GM21786 (cell line): ENCODE measurements around the gene PDK4.

ENCODE experiments used
- ATAC-seq: cut with Tn5 transposase; IDR thresholded peaks from one replicate; pipeline ENCODE4 v1.9.1; 2021; ENCODE audit not compliant: unreplicated experiment

Gene PDK4

GRCh38 chr7:95596198-95597063 is at the start of gene PDK4:
TSS of gene PDK4 (minus strand) at chr7:95596516. CDS start at chr7:95596293, 223 bp downstream.
- no peak for ATAC-seq

DNA sequence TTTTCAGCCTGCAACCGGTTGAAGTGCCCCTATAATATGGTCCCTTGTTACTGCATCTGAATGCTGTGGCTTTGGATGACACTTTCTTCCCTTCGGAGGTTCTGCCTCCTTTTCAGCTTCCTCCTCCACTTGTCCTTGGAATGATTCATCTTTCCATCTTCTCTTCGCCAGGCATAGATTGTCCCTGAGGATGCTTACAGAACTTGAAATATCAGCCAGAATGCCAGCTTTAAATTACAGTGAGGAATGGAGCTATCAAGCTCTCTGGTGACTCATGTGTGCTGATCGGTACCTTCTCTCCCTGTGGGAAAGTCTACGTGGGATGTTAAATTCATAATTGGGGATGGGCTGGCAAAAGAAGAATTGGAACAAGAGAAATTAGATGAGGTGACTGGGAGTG is 45.9 kb upstream of the PDK4 start:
- ATAC-seq: no peak

- no peak for ATAC-seq
These were observed 40.0 kb upstream of the PDK4 start for GRCh38 chr7:95636140-95636940.

DNA sequence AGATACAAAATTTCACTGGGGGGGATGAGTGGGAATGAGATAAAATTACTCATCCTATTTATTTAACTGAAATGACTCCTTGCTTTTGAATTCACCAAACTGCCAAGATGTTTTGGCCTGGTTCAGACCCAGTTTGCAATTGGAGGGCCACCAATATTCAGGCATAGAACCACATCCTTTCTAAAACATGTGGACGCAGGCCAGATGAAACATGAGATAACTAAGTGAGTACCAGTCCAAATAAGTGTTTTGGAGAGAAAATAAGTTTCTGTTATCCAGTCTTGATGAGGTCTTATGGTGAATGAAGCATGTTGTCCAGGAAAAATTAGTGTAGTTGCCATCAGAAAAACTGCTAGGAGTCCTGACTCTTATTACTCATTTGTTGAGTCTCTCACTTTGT is 36.3 kb upstream of the PDK4 start:
- no peak for ATAC-seq

DNA sequence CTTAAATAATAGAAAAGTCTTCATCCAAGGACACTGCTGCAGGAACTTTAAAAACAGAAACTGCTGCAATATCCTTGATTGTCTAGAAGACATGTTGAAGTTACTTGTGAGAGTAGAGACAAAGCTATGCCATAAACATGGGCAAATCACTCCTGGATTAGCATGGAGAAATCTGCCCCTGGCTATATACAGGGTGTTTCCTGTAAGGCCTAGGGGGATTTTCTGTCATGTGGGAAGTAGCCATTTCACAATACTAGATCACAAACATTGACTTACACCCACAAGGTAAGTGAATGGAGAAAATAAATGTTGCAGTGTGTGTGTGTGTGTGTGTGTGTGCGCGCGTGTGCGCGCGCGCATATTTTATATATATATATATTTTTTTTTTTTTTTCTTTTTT is 35.2 kb upstream of the PDK4 start:
- ATAC-seq: no peak

GRCh38 chr7:95630702-95631458 is 34.6 kb upstream of the PDK4 start:
- no peak for ATAC-seq

- no peak for ATAC-seq
These were observed 32.6 kb upstream of the PDK4 start for GRCh38 chr7:95628831-95629439.

DNA sequence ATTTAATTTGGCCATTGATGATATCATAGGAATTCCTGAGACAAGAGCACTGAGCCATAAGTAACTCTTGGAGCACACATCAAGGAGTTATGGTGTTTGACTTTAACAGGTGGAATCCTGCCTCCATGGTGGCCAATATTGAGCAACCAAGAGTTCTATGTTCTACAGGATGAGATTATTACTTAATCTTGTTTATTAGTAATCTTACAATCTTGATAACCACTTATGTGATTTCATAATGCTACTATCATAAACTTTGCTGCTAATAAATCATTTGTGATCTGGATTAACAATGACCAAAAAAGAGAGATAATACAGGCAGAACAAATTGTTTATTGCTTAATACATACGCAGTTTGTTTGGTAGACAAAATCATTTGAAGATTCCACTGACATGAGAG is 27.5 kb upstream of the PDK4 start:
- ATAC-seq: no peak

DNA sequence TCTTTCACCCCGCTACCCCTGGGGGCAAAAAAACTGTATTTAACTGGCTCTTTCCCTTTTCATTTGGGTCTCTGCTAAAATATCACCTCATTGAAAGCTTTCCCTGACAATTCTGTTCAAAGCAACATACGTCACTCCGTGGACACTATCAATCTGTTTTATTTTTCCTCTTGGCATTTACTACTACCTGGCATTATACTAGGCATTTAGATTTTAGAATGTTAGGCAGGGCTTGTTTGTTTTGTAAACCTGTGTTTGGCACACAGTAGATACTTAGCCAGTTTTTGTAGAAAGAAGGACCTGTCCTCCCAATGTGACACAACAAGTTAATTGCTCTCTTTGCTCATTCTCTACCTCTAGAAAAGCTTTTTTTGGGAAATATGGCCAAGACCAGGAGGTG is 26.5 kb upstream of the PDK4 start:
- ATAC-seq: no peak

DNA sequence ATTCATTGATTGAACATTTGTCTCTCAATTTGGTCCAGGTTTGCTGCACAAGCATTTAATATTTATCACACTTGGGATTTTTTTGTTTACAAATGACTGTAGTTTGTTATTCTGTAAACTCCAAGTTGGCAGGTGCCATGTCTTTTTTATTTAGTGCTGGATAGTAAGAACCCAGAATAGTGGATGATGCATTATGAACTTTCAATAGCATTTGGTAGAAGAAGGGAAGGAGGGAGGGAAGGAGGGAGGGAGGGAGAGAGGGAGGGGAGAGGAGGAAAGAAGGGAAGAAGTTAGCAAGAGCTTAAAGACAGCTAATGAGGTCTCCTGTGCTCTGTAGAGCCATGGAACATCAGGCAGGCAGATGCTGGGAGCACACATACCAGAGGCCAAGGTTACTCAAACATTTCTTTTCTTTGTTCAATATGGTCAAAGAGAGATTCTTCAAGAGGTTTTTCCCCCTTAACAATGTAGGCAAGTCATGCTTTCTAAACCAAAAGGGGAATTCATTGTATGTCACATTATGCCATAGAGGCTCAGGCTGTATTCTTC is 25.8 kb upstream of the PDK4 start:
- ATAC-seq: no peak

DNA sequence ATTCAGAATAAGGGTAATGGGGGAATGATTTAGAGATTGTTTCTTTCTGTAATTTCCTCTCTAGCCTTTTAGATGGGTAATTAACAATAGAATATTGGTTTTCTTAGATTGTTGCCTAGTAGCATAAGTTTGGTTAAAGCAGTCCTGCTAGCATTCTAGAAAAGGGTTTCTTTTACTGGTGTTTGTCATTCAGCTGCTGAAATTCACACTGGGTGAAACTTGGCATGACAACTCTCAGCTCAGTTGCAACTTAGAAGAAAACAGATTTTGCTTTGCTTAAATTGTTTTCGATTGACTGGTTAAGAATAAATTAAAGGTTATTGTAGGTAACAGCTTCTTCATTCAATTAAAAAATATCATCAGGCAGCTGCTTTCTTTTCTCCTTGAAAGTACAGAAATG is 25.1 kb upstream of the PDK4 start:
- no peak for ATAC-seq

- ATAC-seq: no peak
These were observed 24.3 kb upstream of the PDK4 start for GRCh38 chr7:95620631-95621030.

DNA sequence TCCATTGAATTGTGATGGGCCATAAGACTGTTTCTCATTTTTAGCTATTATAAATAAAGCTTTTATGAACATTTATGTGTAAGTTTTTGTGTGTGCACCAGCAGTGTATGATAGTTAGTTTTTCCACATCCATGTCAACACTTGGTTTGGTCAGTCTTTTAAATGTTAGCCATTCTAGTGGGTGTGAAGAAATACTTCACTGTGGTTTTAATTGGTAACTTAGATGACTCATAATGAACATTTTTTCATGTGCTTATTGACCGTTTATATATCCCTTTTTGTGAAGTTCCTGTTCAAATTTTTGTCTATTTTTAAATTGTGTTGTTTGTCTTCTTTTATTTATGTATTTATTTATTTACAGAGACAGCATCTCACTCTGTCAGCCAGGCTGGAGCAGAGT is 23.6 kb upstream of the PDK4 start:
- ATAC-seq: no peak

- ATAC-seq: no peak
These were observed 23.2 kb upstream of the PDK4 start for GRCh38 chr7:95619517-95619916.

DNA sequence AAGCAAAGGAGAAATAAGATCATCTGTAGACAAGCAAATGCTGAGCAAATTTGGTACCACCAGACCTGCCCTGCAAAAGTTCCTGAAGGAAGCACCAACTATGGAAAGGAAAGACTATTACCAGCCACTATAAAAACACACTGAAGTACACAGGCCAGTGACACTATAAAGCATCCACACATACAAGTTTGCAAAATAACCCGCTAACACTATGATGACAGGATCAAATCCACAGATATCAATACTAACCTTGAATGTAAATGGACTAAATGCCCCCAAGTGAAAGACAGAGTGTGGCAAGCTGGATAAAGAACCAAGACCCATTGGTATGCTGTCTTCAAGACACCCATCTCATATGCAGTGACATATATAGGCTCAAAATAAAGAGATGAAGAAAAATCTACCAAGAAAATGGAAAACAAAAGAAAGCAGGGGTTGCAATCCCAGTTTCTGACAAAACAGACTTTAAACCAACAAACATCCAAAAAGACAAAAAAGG is 18.2 kb upstream of the PDK4 start:
- no peak for ATAC-seq

DNA sequence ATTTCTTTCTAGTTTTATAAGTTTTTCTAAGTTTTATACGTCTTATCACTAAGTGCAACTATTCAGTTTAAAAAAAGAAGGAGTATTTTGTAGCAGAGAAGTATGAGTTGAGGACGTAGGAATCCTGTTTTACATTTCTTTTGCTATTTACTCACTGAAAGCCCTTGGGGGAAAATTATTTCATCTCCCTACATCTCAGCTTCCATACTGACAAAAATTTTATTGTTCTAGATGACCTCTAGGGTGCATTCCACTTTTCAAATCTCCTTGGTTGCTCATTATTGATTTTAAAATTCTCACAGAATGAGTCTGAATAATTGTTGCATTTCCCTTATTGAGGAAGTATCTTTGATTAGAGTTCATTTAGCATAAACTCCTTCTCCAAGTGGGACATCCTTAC is 14.9 kb upstream of the PDK4 start:
- no peak for ATAC-seq

- ATAC-seq: no peak
These were observed 13.1 kb upstream of the PDK4 start for GRCh38 chr7:95609277-95609971.

DNA sequence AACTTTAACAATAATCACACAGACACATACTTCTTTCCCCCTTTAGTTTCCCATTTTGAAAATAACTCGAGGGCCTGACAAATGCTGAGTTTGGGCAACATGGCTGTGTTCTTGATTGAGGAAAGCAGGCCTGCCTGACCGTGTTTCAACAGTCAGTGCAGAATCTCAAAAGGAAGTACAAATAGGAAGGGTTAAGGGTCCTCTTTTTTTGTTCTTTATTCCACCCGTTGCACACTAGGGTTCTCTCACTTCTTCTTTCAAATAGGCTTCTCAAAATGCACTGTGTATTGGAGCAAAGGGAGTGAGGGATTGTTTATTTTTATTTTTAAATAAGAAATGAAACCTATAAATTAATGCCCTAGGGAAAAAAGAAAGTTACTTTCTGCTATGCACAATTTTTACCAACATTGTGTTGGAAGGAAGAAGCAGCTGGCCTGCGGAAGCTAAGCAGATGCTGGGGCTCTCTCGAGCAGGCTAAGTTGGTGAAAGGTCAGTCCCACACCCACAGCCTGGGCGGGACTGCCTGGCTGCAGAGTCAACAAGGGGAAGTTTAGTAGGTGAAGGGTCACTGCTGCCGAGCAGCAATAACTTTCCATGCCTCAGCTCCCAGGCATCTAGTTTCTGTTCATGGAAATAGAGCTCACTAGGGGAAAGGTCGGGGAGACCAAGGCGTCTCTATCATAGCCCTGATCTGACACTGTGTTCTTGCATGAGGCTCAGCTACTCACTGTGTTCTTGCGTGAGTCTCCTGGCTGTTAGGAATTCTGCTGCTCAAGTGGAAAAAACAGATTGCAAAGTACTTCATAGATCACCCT is 12.2 kb upstream of the PDK4 start:
- ATAC-seq: peak; percentile 98

DNA sequence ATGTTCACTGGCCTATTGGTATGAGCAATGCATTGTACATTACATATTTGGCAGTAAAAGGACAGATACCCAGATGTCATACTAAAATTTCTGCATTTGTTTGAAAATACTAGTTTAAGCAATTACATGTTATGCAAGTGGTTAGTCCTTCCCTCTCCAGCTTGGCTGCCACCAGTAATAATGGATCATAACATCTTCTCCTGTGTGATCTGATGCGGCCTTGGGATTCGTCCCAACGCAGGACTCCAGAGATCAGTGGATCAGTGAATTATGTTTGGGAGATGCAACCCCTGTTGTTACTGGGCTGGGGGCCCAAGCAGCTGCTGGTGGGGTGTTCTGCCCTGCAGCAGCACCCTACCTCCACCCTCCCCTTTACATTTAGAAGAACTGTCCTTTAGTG is 11.2 kb upstream of the PDK4 start:
- ATAC-seq: no peak
